Astrocyte (in vitro differentiated cells and primary cell): ENCODE results near the gene PEX19. TPM values are rescaled to one million over a fixed set of nuclear protein-coding genes. Genes with fewer than 3 reads are reported as not detected.

Experiments
- DNase-seq: peaks from one replicate; pipeline ENCODE4 v3.0.0-alpha.2; 2010; ENCODE audit warnings: low read depth
- FAIRE-seq: peaks from 2 replicates; lab custom pipeline; 2011; peaks lifted over from hg19 to GRCh38; lab: Jason Lieb, UNC
- H2AFZ ChIP-seq: 2 replicates; pipeline ENCODE4 v1.6.0; 2012; ENCODE audit warnings: low read depth, low read length, inconsistent platforms
- H3K27ac ChIP-seq: 2 replicates; pipeline ENCODE4 v1.5.1; 2011; ENCODE audit warnings: low read depth, low read length, inconsistent platforms
- H3K27me3 ChIP-seq: 2 replicates; pipeline ENCODE4 v1.6.0; 2011; ENCODE audit warnings: low read length, inconsistent platforms; ENCODE audit not compliant: insufficient read depth
- H3K36me3 ChIP-seq: 2 replicates; pipeline ENCODE4 v1.5.1; 2011; ENCODE audit warnings: low read length, inconsistent platforms; ENCODE audit not compliant: insufficient read depth
- H3K4me1 ChIP-seq: 2 replicates; pipeline ENCODE4 v1.5.1; 2011; ENCODE audit warnings: low read length, inconsistent platforms; ENCODE audit not compliant: insufficient read depth
- H3K4me2 ChIP-seq: 2 replicates; pipeline ENCODE4 v1.6.0; 2012; ENCODE audit warnings: low read length, inconsistent platforms
- H3K4me3 ChIP-seq: 2 replicates; pipeline ENCODE4 v1.5.1; 2011; ENCODE audit warnings: low read depth, mild to moderate bottlenecking, low read length, inconsistent platforms; ENCODE audit not compliant: insufficient read depth
- H3K79me2 ChIP-seq: 2 replicates; pipeline ENCODE4 v1.6.0; 2012; ENCODE audit warnings: mild to moderate bottlenecking, low read length, inconsistent platforms; ENCODE audit not compliant: insufficient read depth
- H3K9ac ChIP-seq: 2 replicates; pipeline ENCODE4 v1.6.0; 2012; ENCODE audit warnings: mild to moderate bottlenecking, low read length, inconsistent platforms
- H3K9me3 ChIP-seq: 2 replicates; pipeline ENCODE4 v1.5.1; 2012; ENCODE audit warnings: low read depth, mild to moderate bottlenecking, low read length, inconsistent platforms; ENCODE audit not compliant: insufficient read depth
- H4K20me1 ChIP-seq: 2 replicates; pipeline ENCODE4 v1.6.0; 2012; ENCODE audit warnings: low read length, inconsistent platforms; ENCODE audit not compliant: insufficient read depth
- H3K27ac Mint-ChIP-seq: one replicate; pipeline ENCODE4 v1.8.0; 2021; ENCODE audit warnings: mild to moderate bottlenecking, mixed read lengths; ENCODE audit not compliant: unreplicated experiment
- H3K27me3 Mint-ChIP-seq: one replicate; pipeline ENCODE4 v1.8.0; 2021; ENCODE audit warnings: low read depth, mixed read lengths; ENCODE audit not compliant: unreplicated experiment
- H3K36me3 Mint-ChIP-seq: one replicate; pipeline ENCODE4 v1.8.0; 2021; ENCODE audit warnings: low read depth, mixed read lengths; ENCODE audit not compliant: unreplicated experiment
- H3K4me1 Mint-ChIP-seq: one replicate; pipeline ENCODE4 v1.8.0; 2021; ENCODE audit warnings: low read depth, mixed read lengths; ENCODE audit not compliant: unreplicated experiment
- H3K4me3 Mint-ChIP-seq: one replicate; pipeline ENCODE4 v1.8.0; 2021; ENCODE audit warnings: mild to moderate bottlenecking, moderate library complexity, mixed read lengths; ENCODE audit not compliant: unreplicated experiment
- H3K9me3 Mint-ChIP-seq: one replicate; pipeline ENCODE4 v1.8.0; 2021; ENCODE audit warnings: mild to moderate bottlenecking, mixed read lengths; ENCODE audit not compliant: unreplicated experiment
- EZH2 ChIP-seq: IDR thresholded peaks from 2 replicates; pipeline ENCODE4 v1.6.1; 2012; ENCODE audit warnings: mild to moderate bottlenecking, low read length, inconsistent platforms; ENCODE audit not compliant: insufficient read depth
- total RNA-seq: library from RNA; stranded (reverse); gene quantifications from 2 replicates; pipeline ENCODE4 v1.2.1, GENCODE V29; 2021
- TF ChIP-seq, protein P1 (sequence below): IDR thresholded peaks from 2 replicates; pipeline ENCODE4 v1.5.1; 2011; ENCODE audit warnings: low read depth, mild to moderate bottlenecking, inconsistent platforms, low read length, moderate library complexity; ENCODE audit not compliant: insufficient read depth

The PEX19 gene
- total RNA-seq, 1 donor from 2014 or later: 64.2 TPM

DNA sequence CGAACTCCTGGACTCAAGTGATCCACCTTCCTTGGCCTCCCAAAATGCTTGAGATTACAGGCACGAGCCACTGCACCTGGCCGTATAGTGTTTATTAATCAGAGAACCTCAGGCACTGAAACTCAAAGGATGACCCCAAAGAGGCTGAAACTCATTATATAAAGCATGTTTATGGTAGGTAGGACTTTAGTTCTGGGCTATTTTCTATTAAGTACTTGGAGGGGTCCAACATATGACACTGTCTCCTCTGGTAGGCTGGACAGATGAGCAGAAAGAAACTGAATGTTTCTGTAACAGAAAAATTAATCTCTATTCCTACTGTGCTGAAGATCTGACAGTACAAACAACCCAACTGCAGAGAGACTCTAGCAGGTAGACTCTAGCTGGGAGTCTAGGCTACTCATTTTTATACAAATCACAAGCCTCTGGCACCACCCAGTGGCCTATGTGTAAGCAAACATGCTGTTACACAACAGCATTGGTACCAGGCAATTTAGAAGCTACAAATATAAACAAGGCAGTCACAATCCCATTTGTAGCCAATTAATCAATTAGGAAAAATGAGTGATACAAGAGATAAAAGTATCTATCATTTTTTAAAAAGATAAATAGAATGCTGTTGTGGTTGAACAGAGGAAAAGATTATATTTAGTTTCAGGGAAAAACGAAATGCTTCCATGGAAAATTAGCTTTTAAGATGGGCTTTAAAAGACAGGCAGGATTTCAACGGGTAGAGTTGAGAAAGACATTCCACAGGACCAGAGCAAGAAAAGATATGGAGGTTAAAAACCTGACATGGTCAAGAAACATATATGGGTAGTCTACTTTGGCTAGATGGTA, 33.0 kb downstream of the PEX19 start:
- peak; percentile 43 for DNase-seq
- H3K27ac Mint-ChIP-seq: no peak overlapping the region
- no peaks in the 10 kb centered on the region for H3K9me3 Mint-ChIP-seq

DNA sequence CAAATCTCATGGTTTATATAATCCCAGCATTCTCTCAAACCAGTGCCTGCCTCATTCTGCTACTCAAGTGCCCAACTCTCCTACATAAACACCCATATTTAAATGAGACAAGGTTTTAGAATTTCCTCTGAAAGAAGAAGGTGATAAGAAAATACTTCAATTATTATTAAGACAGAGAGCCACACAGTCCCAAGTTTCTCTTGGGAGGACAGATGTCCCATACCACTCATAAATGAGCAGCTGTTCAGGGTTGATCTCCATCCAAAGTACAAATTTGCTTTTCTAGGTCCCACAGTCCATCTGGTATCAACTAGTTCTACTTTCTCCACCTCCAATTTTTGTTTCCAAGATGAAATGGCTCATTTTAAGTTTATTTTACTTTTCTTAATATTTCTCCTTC, 33.9 kb downstream of the PEX19 start:
- no peaks in the 10 kb centered on the region for H3K27me3 Mint-ChIP-seq
- Histone ChIP-seq H3K9me3 (no peaks in the 10 kb centered on the region), H4K20me1 (peaks cover 65% of the 10 kb centered on the region), H3K9ac (no peak overlapping the region), H3K4me1 (peaks cover under 1% of the 10 kb centered on the region), H3K27ac (no peak overlapping the region), H2AFZ (no peak overlapping the region), H3K4me3 (no peak overlapping the region), H3K27me3 (no peaks in the 10 kb centered on the region), H3K79me2 (peaks cover 72% of the 10 kb centered on the region), H3K4me2 (no peak overlapping the region), H3K36me3 (no peaks in the 10 kb centered on the region)
- DNase-seq (no peak), FAIRE-seq (no peak)
- H3K4me1 Mint-ChIP-seq: peaks cover 5% of the 10 kb centered on the region
- no peaks in the 10 kb centered on the region for H3K9me3 Mint-ChIP-seq
- TF ChIP-seq EZH2: no peak
- TF ChIP-seq, protein P1, sequence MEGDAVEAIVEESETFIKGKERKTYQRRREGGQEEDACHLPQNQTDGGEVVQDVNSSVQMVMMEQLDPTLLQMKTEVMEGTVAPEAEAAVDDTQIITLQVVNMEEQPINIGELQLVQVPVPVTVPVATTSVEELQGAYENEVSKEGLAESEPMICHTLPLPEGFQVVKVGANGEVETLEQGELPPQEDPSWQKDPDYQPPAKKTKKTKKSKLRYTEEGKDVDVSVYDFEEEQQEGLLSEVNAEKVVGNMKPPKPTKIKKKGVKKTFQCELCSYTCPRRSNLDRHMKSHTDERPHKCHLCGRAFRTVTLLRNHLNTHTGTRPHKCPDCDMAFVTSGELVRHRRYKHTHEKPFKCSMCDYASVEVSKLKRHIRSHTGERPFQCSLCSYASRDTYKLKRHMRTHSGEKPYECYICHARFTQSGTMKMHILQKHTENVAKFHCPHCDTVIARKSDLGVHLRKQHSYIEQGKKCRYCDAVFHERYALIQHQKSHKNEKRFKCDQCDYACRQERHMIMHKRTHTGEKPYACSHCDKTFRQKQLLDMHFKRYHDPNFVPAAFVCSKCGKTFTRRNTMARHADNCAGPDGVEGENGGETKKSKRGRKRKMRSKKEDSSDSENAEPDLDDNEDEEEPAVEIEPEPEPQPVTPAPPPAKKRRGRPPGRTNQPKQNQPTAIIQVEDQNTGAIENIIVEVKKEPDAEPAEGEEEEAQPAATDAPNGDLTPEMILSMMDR: no peak
- no peak overlapping the region for H3K4me3 Mint-ChIP-seq
- peaks cover 5% of the 10 kb centered on the region for H3K36me3 Mint-ChIP-seq
- H3K27ac Mint-ChIP-seq: no peak overlapping the region

More for the DNA sequence above, 33.0 kb downstream of the PEX19 start:
- Histone ChIP-seq H2AFZ (no peak overlapping the region), H3K4me2 (no peak overlapping the region), H3K4me1 (peaks cover 8% of the 10 kb centered on the region), H3K27ac (no peak overlapping the region), H3K9me3 (no peaks in the 10 kb centered on the region), H3K79me2 (peaks cover 70% of the 10 kb centered on the region), H3K9ac (no peak overlapping the region), H3K36me3 (no peaks in the 10 kb centered on the region), H4K20me1 (peaks cover 65% of the 10 kb centered on the region), H3K27me3 (no peaks in the 10 kb centered on the region), H3K4me3 (no peak overlapping the region)
- no peaks in the 10 kb centered on the region for H3K27me3 Mint-ChIP-seq
- FAIRE-seq: peak; percentile 80
- peaks cover 11% of the 10 kb centered on the region for H3K4me1 Mint-ChIP-seq
- no peak for TF ChIP-seq EZH2
- TF ChIP-seq, protein P1: peak; percentile 84
- H3K36me3 Mint-ChIP-seq: peaks cover 5% of the 10 kb centered on the region
- no peak overlapping the region for H3K4me3 Mint-ChIP-seq

DNA sequence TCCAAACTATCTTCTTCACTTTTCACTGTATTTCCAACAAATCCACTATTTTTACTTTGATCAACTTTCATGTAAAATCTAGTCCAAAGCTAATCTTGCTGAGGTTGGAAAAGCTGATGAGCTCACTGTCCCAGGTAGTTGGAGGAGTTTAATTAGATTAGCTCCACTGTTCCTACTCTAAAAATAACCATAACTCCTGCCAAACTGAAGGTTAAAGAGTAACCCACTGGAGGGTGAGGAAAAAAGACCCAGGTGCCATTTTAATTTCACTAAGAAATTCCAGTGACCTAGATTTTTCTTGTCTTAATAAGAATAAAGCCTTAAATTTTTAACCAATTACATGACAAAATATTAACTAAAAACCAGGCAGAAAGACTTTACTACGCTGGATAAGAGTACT, 37.9 kb downstream of the PEX19 start:
- H3K4me1 Mint-ChIP-seq: peaks cover 5% of the 10 kb centered on the region
- no peak overlapping the region for H2AFZ ChIP-seq
- H3K27me3 Mint-ChIP-seq: no peaks in the 10 kb centered on the region
- no peak overlapping the region for H3K4me2 ChIP-seq
- no peak overlapping the region for H3K4me3 Mint-ChIP-seq
- no peaks in the 10 kb centered on the region for H3K4me1 ChIP-seq
- H3K27ac Mint-ChIP-seq: no peak overlapping the region
- no peak overlapping the region for H3K27ac ChIP-seq
- H3K79me2 ChIP-seq: peaks cover 81% of the 10 kb centered on the region
- DNase-seq (no peak), FAIRE-seq (no peak)
- H3K27me3 ChIP-seq: no peaks in the 10 kb centered on the region
- H3K9ac ChIP-seq: no peak overlapping the region
- H3K4me3 ChIP-seq: no peak overlapping the region
- no peaks in the 10 kb centered on the region for H3K9me3 ChIP-seq
- H3K9me3 Mint-ChIP-seq: no peaks in the 10 kb centered on the region
- TF ChIP-seq, protein P1: no peak
- no peak for TF ChIP-seq EZH2
- H4K20me1 ChIP-seq: peaks cover 76% of the 10 kb centered on the region
- H3K36me3 ChIP-seq: peaks cover 3% of the 10 kb centered on the region
- no peaks in the 10 kb centered on the region for H3K36me3 Mint-ChIP-seq
